ENCODE measurements around the gene KRTAP5-2. TPM values are rescaled to one million over a fixed set of nuclear protein-coding genes. Genes with fewer than 3 reads are reported as not detected.

Gene KRTAP5-2
- total RNA-seq, 6 experiments from 2014 or later, result not detected

- H3K9me3 Mint-ChIP-seq, result no peaks in the 10 kb centered on the region
- H3K27me3 Mint-ChIP-seq (ENCODE audit: insufficient read depth), result peaks cover 15% of the 10 kb centered on the region
- DNase-seq, result no peak
- H3K36me3 Mint-ChIP-seq (ENCODE audit: low read depth), result no peaks in the 10 kb centered on the region
- no peak for TF ChIP-seq CTCF (IDR thresholded peaks at IDR 0.05)
- no peak overlapping the region for H3K27ac Mint-ChIP-seq
- H3K4me1 Mint-ChIP-seq (ENCODE audit: low read depth), result no peaks in the 10 kb centered on the region
- no peak overlapping the region for H3K4me3 Mint-ChIP-seq
These were observed 26.3 kb downstream of the KRTAP5-2 start for GRCh38 chr11:1571760-1572196.

- Mint-ChIP-seq H3K27me3 (ENCODE audit: insufficient read depth) (peaks cover 10% of the 10 kb centered on the region), H3K27ac (no peak overlapping the region)
These were observed 27.0 kb downstream of the KRTAP5-2 start for GRCh38 chr11:1570896-1571759.

DNA sequence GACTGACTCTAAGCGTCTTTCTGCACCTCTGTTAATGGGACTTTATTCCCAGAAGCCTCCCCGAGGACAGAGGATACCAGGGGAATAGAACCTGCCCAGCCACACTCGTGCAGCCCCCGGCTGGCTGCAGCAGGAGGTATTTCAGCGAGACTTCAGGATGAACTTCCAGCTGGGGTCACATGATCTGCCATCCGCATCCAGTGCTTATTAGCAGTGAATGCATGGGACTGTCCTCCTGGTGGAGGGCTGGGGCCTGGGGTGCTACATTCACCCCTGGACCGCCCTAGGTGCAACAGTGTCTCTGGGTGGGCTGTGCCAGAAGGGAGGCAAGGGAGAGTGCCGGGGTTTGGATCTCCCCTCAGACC is 27.6 kb downstream of the KRTAP5-2 start:
- DNase-seq, result no peak
- no peak overlapping the region for H3K27ac Mint-ChIP-seq
- TF ChIP-seq CTCF (IDR thresholded peaks at IDR 0.05), result no peak

More at GRCh38 chr11:1570896-1571759, 27.0 kb downstream of the KRTAP5-2 start:
- H3K9me3 Mint-ChIP-seq, result no peaks in the 10 kb centered on the region
- TF ChIP-seq CTCF (IDR thresholded peaks at IDR 0.05), result no peak
- DNase-seq, result no peak
- H3K4me1 Mint-ChIP-seq (ENCODE audit: low read depth), result no peaks in the 10 kb centered on the region
- H3K4me3 Mint-ChIP-seq, result no peak overlapping the region
- no peaks in the 10 kb centered on the region for H3K36me3 Mint-ChIP-seq (ENCODE audit: low read depth)

DNA sequence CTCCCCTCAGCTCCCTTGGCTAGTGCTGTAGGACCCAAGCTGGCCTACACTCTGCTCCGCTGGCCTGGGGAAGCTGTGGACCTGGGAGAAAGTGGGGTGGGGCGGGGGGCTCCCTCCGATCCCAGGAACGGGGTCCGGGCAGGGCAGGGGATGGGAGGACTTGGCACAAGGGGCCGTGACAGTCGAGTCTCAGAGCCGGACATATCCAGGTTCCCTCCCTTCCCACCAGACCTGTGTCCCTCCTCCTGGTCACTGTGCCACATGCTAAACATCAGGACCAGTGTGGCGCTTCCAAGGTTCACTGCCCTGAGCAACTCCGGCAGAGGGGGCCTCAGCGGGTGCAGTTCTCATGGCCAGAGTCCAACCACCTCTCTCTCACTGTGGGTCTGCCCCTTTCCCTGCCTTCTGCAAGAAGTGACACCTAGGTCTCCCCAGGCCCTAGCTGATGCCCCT is 28.1 kb downstream of the KRTAP5-2 start:
- H3K27me3 Mint-ChIP-seq (ENCODE audit: insufficient read depth), result peaks cover 5% of the 10 kb centered on the region
- no peak for TF ChIP-seq CTCF (IDR thresholded peaks at IDR 0.05)
- no peaks in the 10 kb centered on the region for H3K9me3 Mint-ChIP-seq
- no peak overlapping the region for H3K27ac Mint-ChIP-seq
- no peaks in the 10 kb centered on the region for H3K4me1 Mint-ChIP-seq (ENCODE audit: low read depth)
- H3K4me3 Mint-ChIP-seq, result no peak overlapping the region
- DNase-seq, result no peak
- H3K36me3 Mint-ChIP-seq (ENCODE audit: low read depth), result no peaks in the 10 kb centered on the region

More for the DNA sequence above, 27.6 kb downstream of the KRTAP5-2 start:
- Mint-ChIP-seq H3K27me3 (ENCODE audit: insufficient read depth) (peaks cover 7% of the 10 kb centered on the region), H3K9me3 (no peaks in the 10 kb centered on the region), H3K4me3 (no peak overlapping the region), H3K4me1 (ENCODE audit: low read depth) (no peaks in the 10 kb centered on the region), H3K36me3 (ENCODE audit: low read depth) (no peaks in the 10 kb centered on the region)

DNA sequence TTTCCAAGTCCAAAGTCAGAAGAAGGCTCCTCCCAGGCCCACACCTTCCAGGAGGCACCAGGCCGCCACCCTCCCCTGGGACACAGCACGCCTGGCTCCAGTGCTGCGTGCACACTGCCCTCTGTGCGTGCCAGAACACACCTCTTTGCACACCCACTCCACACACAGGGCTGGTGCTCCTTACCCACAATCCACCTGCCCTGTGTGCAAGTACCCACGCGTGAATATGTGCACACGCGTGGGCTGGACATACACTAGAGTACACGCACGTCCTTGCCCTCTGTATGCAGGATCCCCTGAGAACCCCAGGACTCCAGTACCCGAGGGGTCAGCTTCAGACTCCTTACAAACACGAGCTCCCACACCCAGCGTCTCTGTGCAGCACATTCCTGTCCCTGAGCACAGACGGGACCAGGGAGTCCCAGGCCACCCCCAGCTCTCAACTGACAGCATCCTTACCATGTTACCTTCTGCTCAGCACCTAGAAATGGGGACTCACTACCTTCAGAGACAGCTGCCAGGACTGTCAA is 28.8 kb downstream of the KRTAP5-2 start:
- no peak for DNase-seq

More for the DNA sequence above, 28.8 kb downstream of the KRTAP5-2 start:
- Mint-ChIP-seq H3K4me1 (ENCODE audit: low read depth) (no peaks in the 10 kb centered on the region), H3K27me3 (ENCODE audit: insufficient read depth) (peaks cover 5% of the 10 kb centered on the region), H3K36me3 (ENCODE audit: low read depth) (no peaks in the 10 kb centered on the region), H3K4me3 (no peak overlapping the region), H3K27ac (no peak overlapping the region), H3K9me3 (no peaks in the 10 kb centered on the region)
- no peak for TF ChIP-seq CTCF (IDR thresholded peaks at IDR 0.05)
